Calu3 (cell line): ENCODE results near the gene ANKRD55. TPM values are rescaled to one million over a fixed set of nuclear protein-coding genes. Genes with fewer than 3 reads are reported as not detected.

Source experiments
- BruUV-seq: library from RNA; stranded (reverse); fragments of 400-500 nt; replicated peaks from 2 replicates; lab custom pipeline; 2021; lab: Mats Ljungman, UMichigan
- CTCF ChIA-PET: fragments of 300-600 bp; sonication (Branson Sonifier 250); formaldehyde crosslinking; loops from one replicate; lab custom pipeline; 2022; ENCODE audit warnings: antibody characterized with exemption; lab: Charles Lee
- DNase-seq: peaks from one replicate; pipeline ENCODE4 v3.0.0; 2022
- H3K27ac Mint-ChIP-seq: one replicate; pipeline ENCODE4 v1.8.0; 2022; ENCODE audit warnings: mixed read lengths; ENCODE audit not compliant: unreplicated experiment
- H3K27me3 Mint-ChIP-seq: one replicate; pipeline ENCODE4 v1.8.0; 2022; ENCODE audit warnings: mixed read lengths; ENCODE audit not compliant: unreplicated experiment
- H3K36me3 Mint-ChIP-seq: one replicate; pipeline ENCODE4 v1.8.0; 2022; ENCODE audit warnings: mild to moderate bottlenecking, moderate library complexity, mixed read lengths; ENCODE audit not compliant: insufficient read depth, unreplicated experiment
- H3K4me1 Mint-ChIP-seq: one replicate; pipeline ENCODE4 v1.8.0; 2022; ENCODE audit warnings: mild to moderate bottlenecking, low read depth, mixed read lengths; ENCODE audit not compliant: unreplicated experiment
- H3K4me3 Mint-ChIP-seq: one replicate; pipeline ENCODE4 v1.8.0; 2022; ENCODE audit warnings: mild to moderate bottlenecking, low read depth, moderate library complexity, mixed read lengths; ENCODE audit not compliant: unreplicated experiment
- H3K9me3 Mint-ChIP-seq: one replicate; pipeline ENCODE4 v1.8.0; 2022; ENCODE audit warnings: low read depth, mixed read lengths; ENCODE audit not compliant: unreplicated experiment
- intact Hi-C: fragments of 100-400 bp; cut with micrococcal nuclease; formaldehyde crosslinking; loops from one replicate; pipeline ENCODE4 v1.10.0; 2022; ENCODE audit not compliant: unreplicated experiment
- total RNA-seq: library from RNA; stranded (reverse); gene quantifications from 2 replicates; pipeline ENCODE4 v1.2.3, GENCODE V29; 2022
- TF ChIP-seq, protein P1 (sequence below): fragments of 200-600 bp; IDR thresholded peaks from one replicate; pipeline ENCODE4 v1.8.0; 2022; ENCODE audit warnings: antibody characterized with exemption; ENCODE audit not compliant: unreplicated experiment

Gene ANKRD55
- total RNA-seq, 1 experiment from 2014 or later = not detected

DNA sequence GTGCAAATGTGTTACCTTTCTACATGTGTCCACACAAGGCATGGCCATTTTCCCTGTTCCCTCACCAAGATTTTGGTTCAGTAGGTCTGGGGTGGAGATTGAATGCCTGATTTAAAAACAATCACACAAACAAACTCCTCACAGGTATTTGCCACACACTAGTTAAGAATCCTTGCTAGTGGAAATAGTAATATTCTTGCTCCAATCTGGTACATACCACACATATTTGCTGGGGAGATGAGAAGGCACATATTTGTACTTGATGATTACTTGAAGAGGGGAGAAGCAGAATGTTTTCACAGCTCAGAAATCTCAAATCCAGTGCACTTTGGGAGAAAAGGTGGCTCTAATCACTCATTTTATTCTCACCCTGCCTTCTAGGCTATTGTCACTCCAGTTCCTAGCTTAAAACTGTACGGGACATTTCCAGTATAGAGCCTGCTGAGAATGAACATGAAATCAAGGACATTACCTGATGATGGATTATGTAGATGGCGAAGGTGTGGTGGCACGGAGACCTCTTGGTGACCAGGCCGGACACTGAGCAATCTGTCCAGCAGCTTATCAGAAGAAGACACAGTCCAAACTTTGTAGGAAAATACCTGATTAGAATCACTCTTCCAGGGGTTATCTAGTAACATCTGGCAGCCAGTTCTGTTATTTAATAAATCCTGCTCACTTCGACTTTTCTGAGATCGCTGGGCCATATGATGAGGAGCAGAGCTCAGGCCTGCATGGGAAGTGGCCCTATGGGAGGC lies 122.3 kb downstream of the ANKRD55 start:
- no peak overlapping the region for H3K4me3 Mint-ChIP-seq
- H3K4me1 Mint-ChIP-seq = no peaks in the 10 kb centered on the region
- H3K9me3 Mint-ChIP-seq = no peaks in the 10 kb centered on the region
- H3K27me3 Mint-ChIP-seq = no peaks in the 10 kb centered on the region
- no peak for DNase-seq
- TF ChIP-seq, protein P1, sequence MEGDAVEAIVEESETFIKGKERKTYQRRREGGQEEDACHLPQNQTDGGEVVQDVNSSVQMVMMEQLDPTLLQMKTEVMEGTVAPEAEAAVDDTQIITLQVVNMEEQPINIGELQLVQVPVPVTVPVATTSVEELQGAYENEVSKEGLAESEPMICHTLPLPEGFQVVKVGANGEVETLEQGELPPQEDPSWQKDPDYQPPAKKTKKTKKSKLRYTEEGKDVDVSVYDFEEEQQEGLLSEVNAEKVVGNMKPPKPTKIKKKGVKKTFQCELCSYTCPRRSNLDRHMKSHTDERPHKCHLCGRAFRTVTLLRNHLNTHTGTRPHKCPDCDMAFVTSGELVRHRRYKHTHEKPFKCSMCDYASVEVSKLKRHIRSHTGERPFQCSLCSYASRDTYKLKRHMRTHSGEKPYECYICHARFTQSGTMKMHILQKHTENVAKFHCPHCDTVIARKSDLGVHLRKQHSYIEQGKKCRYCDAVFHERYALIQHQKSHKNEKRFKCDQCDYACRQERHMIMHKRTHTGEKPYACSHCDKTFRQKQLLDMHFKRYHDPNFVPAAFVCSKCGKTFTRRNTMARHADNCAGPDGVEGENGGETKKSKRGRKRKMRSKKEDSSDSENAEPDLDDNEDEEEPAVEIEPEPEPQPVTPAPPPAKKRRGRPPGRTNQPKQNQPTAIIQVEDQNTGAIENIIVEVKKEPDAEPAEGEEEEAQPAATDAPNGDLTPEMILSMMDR = no peak
- CTCF ChIA-PET = no interaction called here
- no peak overlapping the region for H3K27ac Mint-ChIP-seq
- intact Hi-C loops = no loop called here
- H3K36me3 Mint-ChIP-seq = no peaks in the 10 kb centered on the region
- no TSS peak for BruUV-seq

DNA sequence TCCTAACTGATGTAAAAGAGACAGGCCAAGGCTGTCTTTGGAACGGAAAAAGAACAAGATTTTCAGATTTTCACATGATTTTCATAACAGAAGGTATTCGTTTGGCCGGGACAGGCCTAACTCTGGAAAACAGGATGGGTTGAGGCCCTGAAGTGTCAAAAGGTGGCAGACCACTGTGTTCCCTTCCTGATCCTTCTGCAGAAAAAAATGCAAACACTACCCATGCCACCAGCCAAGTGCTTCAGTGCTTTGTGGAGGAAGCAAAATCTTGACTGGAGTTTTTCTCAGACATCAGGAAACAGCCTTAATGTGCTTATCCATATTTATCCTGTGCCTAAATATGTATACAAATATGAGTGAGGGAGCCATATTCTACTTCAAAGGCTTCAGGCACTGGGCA lies 124.9 kb downstream of the ANKRD55 start:
- TF ChIP-seq, protein P1 = no peak
- Mint-ChIP-seq H3K27me3 (peaks cover 16% of the 10 kb centered on the region), H3K4me3 (no peak overlapping the region), H3K4me1 (no peaks in the 10 kb centered on the region), H3K27ac (no peak overlapping the region), H3K36me3 (no peaks in the 10 kb centered on the region), H3K9me3 (no peaks in the 10 kb centered on the region)
- BruUV-seq = no TSS peak
- intact Hi-C loops = no loop called here
- CTCF ChIA-PET = no interaction called here
- no peak for DNase-seq

DNA sequence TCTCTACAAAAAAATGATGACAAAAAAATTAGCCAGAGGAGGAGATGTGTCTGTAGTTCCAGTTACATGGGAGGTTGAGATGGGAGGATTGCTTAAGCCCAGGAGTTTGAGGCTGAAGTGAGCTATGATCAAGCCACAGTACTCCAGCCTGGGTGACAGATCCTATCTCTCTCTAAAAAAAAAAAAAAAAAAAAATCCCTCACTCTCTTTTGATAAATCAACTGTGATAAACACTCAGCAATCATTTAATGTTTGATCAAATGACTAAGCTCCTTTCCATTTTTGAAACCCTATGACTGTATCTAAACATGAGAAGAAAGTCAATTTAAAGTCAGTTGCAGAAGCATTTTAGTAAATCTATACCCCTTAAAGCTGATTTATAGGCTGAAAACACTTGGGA lies 126.3 kb downstream of the ANKRD55 start:
- Mint-ChIP-seq H3K4me3 (no peak overlapping the region), H3K27me3 (peaks cover 16% of the 10 kb centered on the region), H3K36me3 (no peaks in the 10 kb centered on the region), H3K4me1 (no peaks in the 10 kb centered on the region), H3K27ac (no peak overlapping the region), H3K9me3 (no peaks in the 10 kb centered on the region)
- no TSS peak for BruUV-seq
- intact Hi-C loops = no loop called here
- DNase-seq = no peak
- CTCF ChIA-PET = interaction anchor here (0.6 kb wide), 1 partner anchor 117 kb away, joined by 9 read pairs; no protein-coding TSS in a partner anchor
- TF ChIP-seq, protein P1 = no peak

DNA sequence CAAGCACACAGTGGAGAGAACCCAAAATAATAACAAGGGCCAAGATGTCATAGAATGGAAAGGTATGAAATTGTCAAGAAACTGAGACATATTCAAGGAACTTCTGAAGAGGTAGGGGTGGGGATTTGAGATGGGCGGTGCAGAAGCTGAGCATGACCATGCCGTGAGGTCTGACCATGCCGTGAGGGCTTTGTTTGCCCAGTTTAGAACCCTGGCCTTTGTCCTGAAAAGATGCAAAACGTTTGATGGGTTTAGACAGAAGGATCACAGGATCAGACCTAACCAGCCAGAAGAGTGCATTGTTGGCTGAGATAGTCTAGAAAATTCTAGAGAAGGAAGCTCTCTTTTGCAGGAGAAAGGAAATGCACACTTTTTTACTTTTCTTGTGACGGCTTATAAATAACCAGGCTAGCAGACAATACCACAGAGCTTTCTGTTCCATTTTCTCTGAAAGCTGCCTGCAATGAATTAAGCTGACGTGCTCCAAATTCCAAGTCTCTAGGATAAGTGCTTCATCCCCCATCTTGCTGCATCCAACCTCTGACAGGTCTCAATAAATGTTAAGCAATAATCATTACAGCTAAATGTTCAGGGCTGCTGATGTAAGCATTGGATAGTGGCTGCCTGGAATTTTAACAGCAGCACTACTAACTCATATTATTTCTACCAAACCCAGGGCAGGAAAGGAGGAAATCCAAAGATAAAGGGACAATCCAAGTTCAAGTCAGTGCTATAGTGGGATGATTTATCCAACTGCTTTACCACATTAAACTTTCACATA lies 127.4 kb downstream of the ANKRD55 start:
- TF ChIP-seq, protein P1 = no peak
- no peak overlapping the region for H3K4me3 Mint-ChIP-seq
- CTCF ChIA-PET = no interaction called here
- intact Hi-C loops = no loop called here
- no peaks in the 10 kb centered on the region for H3K9me3 Mint-ChIP-seq
- H3K36me3 Mint-ChIP-seq = no peaks in the 10 kb centered on the region
- H3K27me3 Mint-ChIP-seq = peaks cover 16% of the 10 kb centered on the region
- DNase-seq = no peak
- BruUV-seq = no TSS peak
- no peaks in the 10 kb centered on the region for H3K4me1 Mint-ChIP-seq
- no peak overlapping the region for H3K27ac Mint-ChIP-seq
